Activated naive CD4-positive, alpha-beta T cell treated with anti-CD3 and anti-CD28 coated beads, Interleukin-2, amount 10 ng/mL, durations not matched to agents 7 days and 5 days (primary cell): ENCODE measurements around the gene LHFPL6.

Experiments
- CTCF ChIA-PET: fragments of 350-600 bp; sonication (Branson Sonifier 250); formaldehyde crosslinking; loops from one replicate; lab custom pipeline; 2021; ENCODE audit warnings: antibody characterized with exemption; lab: Charles Lee
- DNase-seq: peaks from one replicate; pipeline ENCODE4 v3.0.0-alpha.2; 2020
- H3K27ac Mint-ChIP-seq: one replicate; pipeline ENCODE4 v1.8.0; 2021; ENCODE audit warnings: mild to moderate bottlenecking, moderate library complexity, mixed read lengths
- H3K27me3 Mint-ChIP-seq: one replicate; pipeline ENCODE4 v1.8.0; 2021; ENCODE audit warnings: mild to moderate bottlenecking, mixed read lengths
- H3K36me3 Mint-ChIP-seq: one replicate; pipeline ENCODE4 v1.8.0; 2021; ENCODE audit warnings: mixed read lengths
- H3K4me1 Mint-ChIP-seq: one replicate; pipeline ENCODE4 v1.8.0; 2021; ENCODE audit warnings: mixed read lengths
- H3K4me3 Mint-ChIP-seq: one replicate; pipeline ENCODE4 v1.8.0; 2021; ENCODE audit warnings: mild to moderate bottlenecking, moderate library complexity, mixed read lengths
- H3K9me3 Mint-ChIP-seq: one replicate; pipeline ENCODE4 v1.8.0; 2021; ENCODE audit warnings: mixed read lengths

LHFPL6 gene

GRCh38 chr13:39527961-39528660, 74.9 kb downstream of the LHFPL6 start:
- Mint-ChIP-seq H3K4me1 (no peaks in the 10 kb centered on the region), H3K4me3 (no peak overlapping the region), H3K36me3 (no peaks in the 10 kb centered on the region), H3K27ac (no peak overlapping the region), H3K27me3 (peaks cover 5% of the 10 kb centered on the region), H3K9me3 (no peaks in the 10 kb centered on the region)
- CTCF ChIA-PET: no interaction called here
- DNase-seq: no peak

- Mint-ChIP-seq H3K4me3 (no peak overlapping the region), H3K36me3 (no peaks in the 10 kb centered on the region), H3K4me1 (no peaks in the 10 kb centered on the region), H3K9me3 (no peaks in the 10 kb centered on the region), H3K27ac (no peak overlapping the region), H3K27me3 (peaks cover 5% of the 10 kb centered on the region)
- CTCF ChIA-PET: no interaction called here
- DNase-seq: no peak
These were observed 75.7 kb downstream of the LHFPL6 start for GRCh38 chr13:39527301-39527700.

GRCh38 chr13:39526499-39526898, 76.5 kb downstream of the LHFPL6 start:
- no peak for DNase-seq
- Mint-ChIP-seq H3K4me1 (no peaks in the 10 kb centered on the region), H3K27me3 (peaks cover 5% of the 10 kb centered on the region), H3K9me3 (no peaks in the 10 kb centered on the region), H3K36me3 (no peaks in the 10 kb centered on the region), H3K27ac (no peak overlapping the region), H3K4me3 (no peak overlapping the region)
- CTCF ChIA-PET: no interaction called here

GRCh38 chr13:39525506-39525905, 77.5 kb downstream of the LHFPL6 start:
- H3K36me3 Mint-ChIP-seq: no peaks in the 10 kb centered on the region

GRCh38 chr13:39524795-39525194, 78.2 kb downstream of the LHFPL6 start:
- Mint-ChIP-seq H3K36me3 (no peaks in the 10 kb centered on the region), H3K27me3 (peaks cover 5% of the 10 kb centered on the region), H3K9me3 (no peaks in the 10 kb centered on the region), H3K27ac (no peak overlapping the region), H3K4me3 (no peak overlapping the region), H3K4me1 (no peaks in the 10 kb centered on the region)
- DNase-seq: no peak
- CTCF ChIA-PET: no interaction called here

More at GRCh38 chr13:39525506-39525905, 77.5 kb downstream of the LHFPL6 start:
- H3K4me1 Mint-ChIP-seq: no peaks in the 10 kb centered on the region
- no peak overlapping the region for H3K27ac Mint-ChIP-seq
- no peak for DNase-seq
- CTCF ChIA-PET: interaction anchor here (0.7 kb wide), 1 partner anchor 997 kb away, joined by 3 read pairs; no protein-coding TSS in a partner anchor
- peaks cover 5% of the 10 kb centered on the region for H3K27me3 Mint-ChIP-seq
- no peaks in the 10 kb centered on the region for H3K9me3 Mint-ChIP-seq
- no peak overlapping the region for H3K4me3 Mint-ChIP-seq

GRCh38 chr13:39522329-39522728, 80.7 kb downstream of the LHFPL6 start:
- CTCF ChIA-PET: no interaction called here
- H3K36me3 Mint-ChIP-seq: no peaks in the 10 kb centered on the region

GRCh38 chr13:39521701-39522100, 81.3 kb downstream of the LHFPL6 start:
- CTCF ChIA-PET: no interaction called here
- no peaks in the 10 kb centered on the region for H3K9me3 Mint-ChIP-seq

More at GRCh38 chr13:39522329-39522728, 80.7 kb downstream of the LHFPL6 start:
- DNase-seq: no peak
- no peak overlapping the region for H3K27ac Mint-ChIP-seq
- no peaks in the 10 kb centered on the region for H3K4me1 Mint-ChIP-seq
- H3K27me3 Mint-ChIP-seq: peaks cover 4% of the 10 kb centered on the region
- no peaks in the 10 kb centered on the region for H3K9me3 Mint-ChIP-seq
- no peak overlapping the region for H3K4me3 Mint-ChIP-seq

GRCh38 chr13:39516096-39516495, 86.9 kb downstream of the LHFPL6 start:
- CTCF ChIA-PET: no interaction called here
- H3K27me3 Mint-ChIP-seq: no peaks in the 10 kb centered on the region

More at GRCh38 chr13:39521701-39522100, 81.3 kb downstream of the LHFPL6 start:
- Mint-ChIP-seq H3K36me3 (no peaks in the 10 kb centered on the region), H3K4me1 (no peaks in the 10 kb centered on the region), H3K27me3 (no peaks in the 10 kb centered on the region), H3K27ac (no peak overlapping the region), H3K4me3 (no peak overlapping the region)
- no peak for DNase-seq

GRCh38 chr13:39515224-39515714, 87.7 kb downstream of the LHFPL6 start:
- Mint-ChIP-seq H3K4me1 (no peaks in the 10 kb centered on the region), H3K36me3 (no peaks in the 10 kb centered on the region), H3K27ac (no peak overlapping the region), H3K9me3 (no peaks in the 10 kb centered on the region), H3K27me3 (no peaks in the 10 kb centered on the region), H3K4me3 (no peak overlapping the region)
- CTCF ChIA-PET: no interaction called here
- DNase-seq: no peak

More at GRCh38 chr13:39516096-39516495, 86.9 kb downstream of the LHFPL6 start:
- H3K36me3 Mint-ChIP-seq: no peaks in the 10 kb centered on the region
- no peak overlapping the region for H3K4me3 Mint-ChIP-seq
- DNase-seq: no peak
- no peak overlapping the region for H3K27ac Mint-ChIP-seq
- no peaks in the 10 kb centered on the region for H3K4me1 Mint-ChIP-seq
- H3K9me3 Mint-ChIP-seq: no peaks in the 10 kb centered on the region

- Mint-ChIP-seq H3K27ac (no peak overlapping the region), H3K36me3 (no peaks in the 10 kb centered on the region)
- CTCF ChIA-PET: no interaction called here
These were observed 90.3 kb downstream of the LHFPL6 start for GRCh38 chr13:39512687-39513086.

GRCh38 chr13:39510316-39510695, 92.7 kb downstream of the LHFPL6 start:
- Mint-ChIP-seq H3K36me3 (no peaks in the 10 kb centered on the region), H3K27me3 (no peaks in the 10 kb centered on the region), H3K4me3 (no peak overlapping the region), H3K4me1 (no peaks in the 10 kb centered on the region), H3K9me3 (no peaks in the 10 kb centered on the region), H3K27ac (no peak overlapping the region)
- no peak for DNase-seq
- CTCF ChIA-PET: no interaction called here

More at GRCh38 chr13:39512687-39513086, 90.3 kb downstream of the LHFPL6 start:
- no peak for DNase-seq
- no peaks in the 10 kb centered on the region for H3K27me3 Mint-ChIP-seq
- H3K4me3 Mint-ChIP-seq: no peak overlapping the region
- no peaks in the 10 kb centered on the region for H3K4me1 Mint-ChIP-seq
- H3K9me3 Mint-ChIP-seq: no peaks in the 10 kb centered on the region

GRCh38 chr13:39509616-39510315, 93.2 kb downstream of the LHFPL6 start:
- Mint-ChIP-seq H3K27ac (no peak overlapping the region), H3K27me3 (no peaks in the 10 kb centered on the region), H3K4me1 (no peaks in the 10 kb centered on the region), H3K9me3 (no peaks in the 10 kb centered on the region), H3K4me3 (no peak overlapping the region), H3K36me3 (no peaks in the 10 kb centered on the region)
- DNase-seq: no peak
- CTCF ChIA-PET: no interaction called here

- CTCF ChIA-PET: no interaction called here
- H3K27ac Mint-ChIP-seq: no peak overlapping the region
- H3K9me3 Mint-ChIP-seq: no peaks in the 10 kb centered on the region
- no peaks in the 10 kb centered on the region for H3K36me3 Mint-ChIP-seq
- no peaks in the 10 kb centered on the region for H3K27me3 Mint-ChIP-seq
- no peaks in the 10 kb centered on the region for H3K4me1 Mint-ChIP-seq
- no peak overlapping the region for H3K4me3 Mint-ChIP-seq
- no peak for DNase-seq
These were observed 96.2 kb downstream of the LHFPL6 start for GRCh38 chr13:39506559-39507390.

- H3K27ac Mint-ChIP-seq: no peak overlapping the region
- H3K4me3 Mint-ChIP-seq: no peak overlapping the region
- DNase-seq: no peak
- CTCF ChIA-PET: no interaction called here
- no peaks in the 10 kb centered on the region for H3K27me3 Mint-ChIP-seq
- no peaks in the 10 kb centered on the region for H3K9me3 Mint-ChIP-seq
- H3K36me3 Mint-ChIP-seq: no peaks in the 10 kb centered on the region
- no peaks in the 10 kb centered on the region for H3K4me1 Mint-ChIP-seq
These were observed 97.8 kb downstream of the LHFPL6 start for GRCh38 chr13:39505151-39505550.
